Loucy (cell line): Measurements from ENCODE around the gene FHIT.

Experiments
- H2AFZ ChIP-seq: fragments of 200-600 bp; sonication (generic); 2 replicates; pipeline ENCODE4 v1.6.0; 2016; ENCODE audit warnings: antibody characterized with exemption, mild to moderate bottlenecking, low read length, moderate library complexity
- H3F3A ChIP-seq: fragments of 200-600 bp; 2 replicates; pipeline ENCODE4 v1.6.0; 2016; ENCODE audit warnings: antibody characterized with exemption, low read depth, mild to moderate bottlenecking
- H3K27me3 ChIP-seq: fragments of 200-600 bp; sonication (generic); 2 replicates; pipeline ENCODE4 v1.6.1; 2014; ENCODE audit warnings: low read length, mild to moderate bottlenecking; ENCODE audit not compliant: insufficient read depth, poor library complexity, severe bottlenecking
- H3K36me3 ChIP-seq: fragments of 200-600 bp; sonication (generic); 2 replicates; pipeline ENCODE4 v1.6.1; 2016; ENCODE audit warnings: low read length; ENCODE audit not compliant: insufficient read depth
- H3K4me1 ChIP-seq: fragments of 200-600 bp; sonication (generic); 2 replicates; pipeline ENCODE4 v1.5.1; 2014; ENCODE audit warnings: low read length, mild to moderate bottlenecking; ENCODE audit not compliant: insufficient read depth, poor library complexity, severe bottlenecking
- H3K4me2 ChIP-seq: fragments of 200-600 bp; sonication (generic); 2 replicates; pipeline ENCODE4 v1.6.0; 2014; ENCODE audit warnings: antibody characterized with exemption, low read length, low read depth, mild to moderate bottlenecking; ENCODE audit not compliant: poor library complexity, severe bottlenecking
- H3K4me3 ChIP-seq: fragments of 200-600 bp; sonication (generic); 2 replicates; pipeline ENCODE4 v1.5.1; 2014; ENCODE audit warnings: low read length, mild to moderate bottlenecking, mixed read lengths; ENCODE audit not compliant: poor library complexity, severe bottlenecking
- H3K79me2 ChIP-seq: fragments of 200-600 bp; sonication (generic); 2 replicates; pipeline ENCODE4 v1.6.1; 2014; ENCODE audit warnings: low read length; ENCODE audit not compliant: insufficient read depth
- H3K9ac ChIP-seq: fragments of 200-600 bp; sonication (generic); 2 replicates; pipeline ENCODE4 v1.6.0; 2014; ENCODE audit warnings: mild to moderate bottlenecking, low read depth, low read length, moderate library complexity; ENCODE audit not compliant: poor library complexity, severe bottlenecking
- H3K9me2 ChIP-seq: fragments of 200-600 bp; sonication (generic); replicated peaks from 2 replicates; pipeline ENCODE4 v1.6.1; 2016; ENCODE audit warnings: low read depth, low read length, mixed read lengths
- H3K9me3 ChIP-seq: fragments of 200-600 bp; sonication (generic); 2 replicates; pipeline ENCODE4 v1.6.1; 2014; ENCODE audit warnings: mild to moderate bottlenecking, antibody characterized with exemption, low read length, low read depth; ENCODE audit not compliant: insufficient read depth
- H4K20me1 ChIP-seq: fragments of 200-600 bp; sonication (generic); 2 replicates; pipeline ENCODE4 v1.6.0; 2014; ENCODE audit warnings: antibody characterized with exemption, low read length, mild to moderate bottlenecking; ENCODE audit not compliant: insufficient read depth, poor library complexity, severe bottlenecking
- CTCF ChIP-seq: fragments of 200-600 bp; sonication (generic); conservative IDR thresholded peaks from 2 replicates; pipeline ENCODE4 v1.5.1; 2014; ENCODE audit warnings: mild to moderate bottlenecking, antibody characterized with exemption, low read length
- EZH2phosphoT487 ChIP-seq: fragments of 200-600 bp; IDR thresholded peaks from 2 replicates; pipeline ENCODE4 v1.6.1; 2018; ENCODE audit warnings: antibody characterized with exemption, mild to moderate bottlenecking, moderate library complexity, borderline replicate concordance

Gene FHIT

GRCh38 chr3:60435941-60436650, 815.2 kb downstream of the FHIT start:
- no peak for TF ChIP-seq EZH2phosphoT487
- no peak for TF ChIP-seq CTCF
- H3K4me1 ChIP-seq, result no peaks in the 10 kb centered on the region
- H4K20me1 ChIP-seq, result no peaks in the 10 kb centered on the region
- no peaks in the 10 kb centered on the region for H3F3A ChIP-seq
- H3K9ac ChIP-seq, result no peak overlapping the region
- no peak overlapping the region for H3K4me3 ChIP-seq
- H3K4me2 ChIP-seq, result no peak overlapping the region
- H3K36me3 ChIP-seq, result no peaks in the 10 kb centered on the region
- no peak overlapping the region for H2AFZ ChIP-seq
- no peaks in the 10 kb centered on the region for H3K79me2 ChIP-seq
- H3K9me3 ChIP-seq, result no peaks in the 10 kb centered on the region
- no peaks in the 10 kb centered on the region for H3K27me3 ChIP-seq
- no peaks in the 10 kb centered on the region for H3K9me2 ChIP-seq

- H3K36me3 ChIP-seq, result no peaks in the 10 kb centered on the region
- no peaks in the 10 kb centered on the region for H3K9me2 ChIP-seq
- no peaks in the 10 kb centered on the region for H3K9me3 ChIP-seq
- H3K4me2 ChIP-seq, result no peak overlapping the region
- peaks cover 10% of the 10 kb centered on the region for H3K4me1 ChIP-seq
- no peaks in the 10 kb centered on the region for H3K27me3 ChIP-seq
- H3K79me2 ChIP-seq, result no peaks in the 10 kb centered on the region
- TF ChIP-seq EZH2phosphoT487, result no peak
- TF ChIP-seq CTCF, result no peak
- H4K20me1 ChIP-seq, result no peaks in the 10 kb centered on the region
- H3K4me3 ChIP-seq, result no peak overlapping the region
- no peak overlapping the region for H2AFZ ChIP-seq
- H3K9ac ChIP-seq, result no peak overlapping the region
- H3F3A ChIP-seq, result no peaks in the 10 kb centered on the region
Measured at GRCh38 chr3:60434950-60435349, 816.3 kb downstream of the FHIT start.

DNA sequence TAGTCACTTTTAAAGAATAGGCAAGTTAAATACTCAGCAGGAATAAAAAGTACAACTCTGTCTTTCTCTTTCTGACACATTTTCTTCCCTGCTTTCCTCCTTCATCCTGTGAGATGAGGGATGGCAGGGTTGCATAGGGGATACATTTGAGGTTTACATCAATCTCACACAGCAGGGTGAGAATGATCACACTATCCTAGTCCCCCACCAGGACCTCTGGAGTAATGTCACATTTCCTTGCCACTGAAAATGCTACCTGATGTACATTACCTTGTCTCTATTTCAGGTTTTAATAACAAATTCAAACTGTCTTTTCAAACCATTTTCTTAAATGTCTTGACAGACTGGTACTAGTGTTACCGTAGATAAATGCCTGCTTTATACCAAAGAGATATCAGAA, 816.9 kb downstream of the FHIT start:
- H4K20me1 ChIP-seq, result no peaks in the 10 kb centered on the region
- no peaks in the 10 kb centered on the region for H3K36me3 ChIP-seq
- no peak overlapping the region for H3K4me2 ChIP-seq
- H3K79me2 ChIP-seq, result no peaks in the 10 kb centered on the region
- no peak overlapping the region for H2AFZ ChIP-seq
- no peaks in the 10 kb centered on the region for H3F3A ChIP-seq
- H3K4me3 ChIP-seq, result no peak overlapping the region
- no peak overlapping the region for H3K9ac ChIP-seq
- peaks cover 16% of the 10 kb centered on the region for H3K4me1 ChIP-seq
- H3K9me2 ChIP-seq, result no peaks in the 10 kb centered on the region
- TF ChIP-seq EZH2phosphoT487 (no peak), CTCF (no peak)
- no peaks in the 10 kb centered on the region for H3K9me3 ChIP-seq
- H3K27me3 ChIP-seq, result no peaks in the 10 kb centered on the region
